GM08714 (cell line): Measurements from ENCODE around the gene CPNE5.

Experiments
- H3K4me3 ChIP-seq: fragments of 200-500 bp; sonication (Bioruptor generic); 2 replicates; pipeline ENCODE4 v1.5.1; 2014; ENCODE audit warnings: mild to moderate bottlenecking, low read length, inconsistent platforms
- ZNF274 ChIP-seq: IDR thresholded peaks from 2 replicates; pipeline ENCODE4 v1.6.1; 2012; ENCODE audit warnings: mild to moderate bottlenecking, low read depth, low read length

Gene CPNE5

GRCh38 chr6:36752187-36752885 is 86.9 kb downstream of the CPNE5 start:
- TF ChIP-seq ZNF274 = no peak
- no peak overlapping the region; the same call in 1 of the 2 replicates for H3K4me3 ChIP-seq

GRCh38 chr6:36751833-36752186 is 87.4 kb downstream of the CPNE5 start:
- no peak overlapping the region for H3K4me3 ChIP-seq

GRCh38 chr6:36751091-36751490 is 88.2 kb downstream of the CPNE5 start:
- TF ChIP-seq ZNF274 = no peak
- no peak overlapping the region for H3K4me3 ChIP-seq

More at GRCh38 chr6:36751833-36752186, 87.4 kb downstream of the CPNE5 start:
- no peak for TF ChIP-seq ZNF274

- no peak overlapping the region for H3K4me3 ChIP-seq
- no peak for TF ChIP-seq ZNF274
Measured at GRCh38 chr6:36749829-36750489, 89.3 kb downstream of the CPNE5 start.

- H3K4me3 ChIP-seq = no peak overlapping the region
- TF ChIP-seq ZNF274 = no peak
Measured at GRCh38 chr6:36746251-36746650, 93.0 kb downstream of the CPNE5 start.

- H3K4me3 ChIP-seq = no peak overlapping the region
- TF ChIP-seq ZNF274 = no peak
Measured at GRCh38 chr6:36745836-36746235, 93.4 kb downstream of the CPNE5 start.

- no peak for TF ChIP-seq ZNF274
Measured at GRCh38 chr6:36745283-36745682, 94.0 kb downstream of the CPNE5 start.

GRCh38 chr6:36744304-36744673 is 95.0 kb downstream of the CPNE5 start:
- no peak for TF ChIP-seq ZNF274
- H3K4me3 ChIP-seq = no peak overlapping the region

More at GRCh38 chr6:36745283-36745682, 94.0 kb downstream of the CPNE5 start:
- no peak overlapping the region for H3K4me3 ChIP-seq

GRCh38 chr6:36743538-36744303 is 95.5 kb downstream of the CPNE5 start:
- no peak for TF ChIP-seq ZNF274
- H3K4me3 ChIP-seq = no peak overlapping the region

GRCh38 chr6:36743032-36743431 is 96.2 kb downstream of the CPNE5 start:
- H3K4me3 ChIP-seq = no peak overlapping the region
- TF ChIP-seq ZNF274 = no peak

GRCh38 chr6:36742146-36742545 is 97.1 kb downstream of the CPNE5 start:
- no peak for TF ChIP-seq ZNF274

GRCh38 chr6:36740818-36741179 is 98.4 kb downstream of the CPNE5 start:
- H3K4me3 ChIP-seq = no peak overlapping the region

More at GRCh38 chr6:36742146-36742545, 97.1 kb downstream of the CPNE5 start:
- H3K4me3 ChIP-seq = no peak overlapping the region

GRCh38 chr6:36739947-36740817 is 99.1 kb downstream of the CPNE5 start:
- TF ChIP-seq ZNF274 = no peak

More at GRCh38 chr6:36740818-36741179, 98.4 kb downstream of the CPNE5 start:
- TF ChIP-seq ZNF274 = no peak

GRCh38 chr6:36738108-36738507 is 101.1 kb downstream of the CPNE5 start:
- H3K4me3 ChIP-seq = no peak overlapping the region
- no peak for TF ChIP-seq ZNF274

More at GRCh38 chr6:36739947-36740817, 99.1 kb downstream of the CPNE5 start:
- no peak overlapping the region for H3K4me3 ChIP-seq
